RWPE1 (cell line): ENCODE measurements around the gene DCD.
"Not testable (repeated sequence)": the region's sequence is repeated elsewhere in the genome, so short reads cannot be mapped to it uniquely, and the experiment has no call there.

Experiments used
- CTCF ChIA-PET: fragments of 350-600 bp; sonication (Branson Sonifier 250); formaldehyde crosslinking; extraction: SDS; loops from one replicate; lab custom pipeline; 2021; lab: Yijun Ruan, JAX
- POLR2A ChIA-PET: fragments of 400-600 bp; formaldehyde crosslinking; extraction: SDS; loops from one replicate; lab custom pipeline; 2020; ENCODE audit warnings: antibody characterized with exemption; ENCODE audit not compliant: low non-redundant PET; lab: Yijun Ruan, JAX
- DNase-seq: peaks from one replicate; pipeline ENCODE4 v3.0.0; 2012; ENCODE audit warnings: low spot score
- H3K27ac ChIP-seq: fragments of 450-650 bp; 2 replicates; pipeline ENCODE4 v1.5.1; 2017
- CTCF ChIP-seq: fragments of 450-650 bp; conservative IDR thresholded peaks from 2 replicates; pipeline ENCODE4 v1.5.1; 2017; ENCODE audit warnings: low read depth, mild to moderate bottlenecking

DCD gene

GRCh38 chr12:54666008-54666407, 17.8 kb upstream of the DCD start:
- POLR2A ChIA-PET, result no interaction called here
- no peak for DNase-seq
- TF ChIP-seq CTCF, result no peak
- H3K27ac ChIP-seq, result no peak overlapping the region
- CTCF ChIA-PET, result no interaction called here

GRCh38 chr12:54665022-54665635, 17.0 kb upstream of the DCD start:
- H3K27ac ChIP-seq, CTCF ChIA-PET, DNase-seq, POLR2A ChIA-PET: not testable (repeated sequence)

DNA sequence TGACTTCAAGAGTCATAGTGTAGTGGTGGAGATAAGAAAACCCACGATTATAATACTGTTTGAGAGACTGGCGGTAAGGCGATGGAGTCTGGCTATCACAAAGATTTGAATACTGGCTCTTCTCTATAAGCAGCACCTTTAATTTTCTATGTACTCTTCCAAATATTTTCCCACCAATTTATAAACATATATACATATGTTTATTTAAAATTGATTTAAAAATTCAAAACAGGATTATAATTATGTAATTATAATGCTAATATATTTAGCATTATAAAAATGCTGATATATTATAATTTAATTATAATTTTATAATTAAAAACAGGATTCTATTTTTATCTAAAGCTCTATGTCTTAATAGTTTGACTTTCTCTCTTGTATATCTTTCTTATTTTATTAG, 15.4 kb upstream of the DCD start:
- DNase-seq, result no peak
- POLR2A ChIA-PET, result no interaction called here
- no peak for TF ChIP-seq CTCF
- H3K27ac ChIP-seq, result no peak overlapping the region
- CTCF ChIA-PET, result no interaction called here

DNA sequence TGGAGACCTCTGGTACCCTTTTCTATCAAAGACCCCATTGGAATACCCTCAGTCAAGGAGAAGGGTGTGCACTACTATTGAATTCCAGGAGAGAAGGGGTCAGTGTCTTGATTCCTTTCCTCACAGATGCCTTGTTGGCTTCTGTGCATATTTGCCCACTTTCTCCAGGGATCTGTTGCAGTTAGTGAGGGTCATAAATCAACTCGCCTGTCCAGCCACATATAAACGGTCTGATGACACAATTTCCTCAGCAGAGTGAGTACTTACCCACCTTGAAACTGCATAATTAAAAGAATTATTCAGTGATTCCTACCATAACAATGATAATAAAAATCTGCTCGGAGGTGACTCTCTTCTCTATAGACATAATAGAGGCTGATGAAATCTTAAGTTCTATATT, 13.9 kb upstream of the DCD start:
- no peak overlapping the region for H3K27ac ChIP-seq
- ChIA-PET CTCF (no interaction called here), POLR2A (no interaction called here)
- DNase-seq, result no peak
- no peak for TF ChIP-seq CTCF

DNA sequence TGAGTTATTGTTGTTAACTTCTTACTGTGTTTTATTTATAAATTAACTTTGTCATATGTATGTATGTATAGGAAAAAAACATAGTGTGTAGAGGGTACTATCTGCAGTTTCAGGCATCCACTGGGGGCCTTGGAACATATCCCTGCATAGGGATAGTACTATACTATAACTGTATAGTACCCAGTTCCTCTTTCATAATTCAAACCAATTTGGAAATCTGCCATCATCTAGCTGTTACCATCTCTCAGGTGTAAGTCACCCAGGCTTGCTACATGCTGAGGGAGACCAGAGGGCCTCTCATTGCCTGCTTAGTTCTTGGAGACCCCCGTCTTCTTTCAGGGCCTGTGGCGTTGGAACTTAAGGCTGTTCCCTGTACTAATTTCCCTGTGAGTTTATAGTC, 12.9 kb upstream of the DCD start:
- DNase-seq, result no peak
- TF ChIP-seq CTCF, result no peak
- POLR2A ChIA-PET, result no interaction called here
- CTCF ChIA-PET, result interaction anchor here (0.6 kb wide), 1 partner anchor 38 kb away, joined by 4 read pairs; no protein-coding TSS in a partner anchor
- H3K27ac ChIP-seq, result no peak overlapping the region

DNA sequence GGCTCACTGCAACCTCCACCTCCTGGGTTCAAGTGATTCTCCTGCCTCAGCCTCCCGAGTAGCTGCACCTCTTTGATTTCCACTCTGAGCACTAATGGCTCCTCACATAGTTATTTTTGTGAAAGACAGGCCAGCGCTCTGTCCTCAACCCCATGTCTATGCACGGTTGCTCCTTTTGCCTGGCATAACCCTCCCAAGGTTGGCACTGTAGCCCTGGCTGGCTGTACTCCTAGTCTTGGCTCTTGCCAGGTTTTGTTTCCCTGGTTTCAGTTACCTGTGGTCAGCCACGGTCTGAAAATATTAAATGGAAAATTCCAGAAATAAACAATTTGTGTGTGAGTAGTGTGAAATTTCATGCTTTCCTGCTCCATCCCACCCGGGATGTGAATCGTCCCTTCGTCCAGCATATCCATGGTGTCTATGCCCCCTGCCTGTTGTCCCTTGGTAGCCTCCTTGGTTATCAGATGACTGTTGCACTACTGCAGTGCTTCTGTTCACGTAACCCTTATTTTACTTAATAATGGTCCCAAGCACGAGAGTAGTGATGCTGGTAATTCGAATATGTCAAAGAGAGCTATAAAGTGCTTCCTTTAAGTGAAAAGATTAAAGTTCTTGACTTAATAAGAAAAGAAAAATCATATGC, 12.3 kb upstream of the DCD start:
- no peak for TF ChIP-seq CTCF
- DNase-seq, result no peak
- CTCF ChIA-PET, result interaction anchor here (0.6 kb wide), 1 partner anchor 16 kb away, joined by 4 read pairs; no protein-coding TSS in a partner anchor
- POLR2A ChIA-PET, result no interaction called here
- no peak overlapping the region for H3K27ac ChIP-seq
